Skeletal muscle satellite cell (primary cell): ENCODE measurements around the gene ADAM12.

Experiments used
- H3K27me3 ChIP-seq: 2 replicates; pipeline ENCODE4 v1.7.0; 2013; ENCODE audit warnings: low read length; ENCODE audit not compliant: control insufficient read depth, insufficient read depth
- H3K36me3 ChIP-seq: 2 replicates; pipeline ENCODE4 v1.7.0; 2013; ENCODE audit warnings: mild to moderate bottlenecking, control low read depth, low read length; ENCODE audit not compliant: insufficient read depth
- H3K4me1 ChIP-seq: 2 replicates; pipeline ENCODE4 v1.7.0; 2013; ENCODE audit warnings: low read length; ENCODE audit not compliant: control insufficient read depth, insufficient read depth
- H3K4me2 ChIP-seq: 2 replicates; pipeline ENCODE4 v1.7.0; 2013; ENCODE audit warnings: mild to moderate bottlenecking, low read length
- H3K4me3 ChIP-seq: 2 replicates; pipeline ENCODE4 v1.7.0; 2013; ENCODE audit warnings: low read length
- H3K9ac ChIP-seq: 2 replicates; pipeline ENCODE4 v1.7.0; 2013; ENCODE audit warnings: mild to moderate bottlenecking, low read depth, low read length, moderate library complexity
- H3K9me3 ChIP-seq: replicated peaks from 2 replicates; pipeline ENCODE4 v1.7.0; 2013; ENCODE audit warnings: mild to moderate bottlenecking, control low read depth, low read length

Gene ADAM12

GRCh38 chr10:126043389-126043788 is 344.9 kb downstream of the ADAM12 start:
- H3K9me3 ChIP-seq: no peaks in the 10 kb centered on the region
- no peaks in the 10 kb centered on the region for H3K4me1 ChIP-seq
- H3K36me3 ChIP-seq: peaks cover 29% of the 10 kb centered on the region
- H3K4me2 ChIP-seq: no peak overlapping the region
- H3K9ac ChIP-seq: no peak overlapping the region
- no peaks in the 10 kb centered on the region for H3K27me3 ChIP-seq
- H3K4me3 ChIP-seq: no peak overlapping the region

GRCh38 chr10:126042906-126043305 is 345.4 kb downstream of the ADAM12 start:
- H3K4me1 ChIP-seq: no peaks in the 10 kb centered on the region
- no peaks in the 10 kb centered on the region for H3K9me3 ChIP-seq
- H3K4me2 ChIP-seq: no peak overlapping the region
- H3K4me3 ChIP-seq: no peak overlapping the region
- peaks cover 32% of the 10 kb centered on the region for H3K36me3 ChIP-seq
- no peak overlapping the region for H3K9ac ChIP-seq
- H3K27me3 ChIP-seq: no peaks in the 10 kb centered on the region

- Histone ChIP-seq H3K27me3 (no peaks in the 10 kb centered on the region), H3K9ac (no peak overlapping the region), H3K4me3 (no peak overlapping the region), H3K36me3 (peaks cover 37% of the 10 kb centered on the region), H3K4me2 (no peak overlapping the region), H3K4me1 (no peaks in the 10 kb centered on the region), H3K9me3 (no peaks in the 10 kb centered on the region)
Observed at GRCh38 chr10:126042354-126042753, 345.9 kb downstream of the ADAM12 start.

GRCh38 chr10:126041804-126042231 is 346.5 kb downstream of the ADAM12 start:
- Histone ChIP-seq H3K9ac (no peak overlapping the region), H3K4me2 (no peak overlapping the region), H3K4me3 (no peak overlapping the region), H3K27me3 (no peaks in the 10 kb centered on the region), H3K4me1 (no peaks in the 10 kb centered on the region), H3K36me3 (peaks cover 38% of the 10 kb centered on the region), H3K9me3 (no peaks in the 10 kb centered on the region)

- Histone ChIP-seq H3K4me3 (no peak overlapping the region), H3K9ac (no peak overlapping the region)
Observed at GRCh38 chr10:126041117-126041516, 347.2 kb downstream of the ADAM12 start.

GRCh38 chr10:126037946-126038345 is 350.3 kb downstream of the ADAM12 start:
- H3K4me2 ChIP-seq: no peak overlapping the region
- H3K27me3 ChIP-seq: no peaks in the 10 kb centered on the region
- no peak overlapping the region for H3K9ac ChIP-seq
- peaks cover 48% of the 10 kb centered on the region for H3K36me3 ChIP-seq
- no peak overlapping the region for H3K4me3 ChIP-seq
- H3K9me3 ChIP-seq: peaks cover 10% of the 10 kb centered on the region
- H3K4me1 ChIP-seq: no peaks in the 10 kb centered on the region

More at GRCh38 chr10:126041117-126041516, 347.2 kb downstream of the ADAM12 start:
- Histone ChIP-seq H3K27me3 (no peaks in the 10 kb centered on the region), H3K9me3 (no peaks in the 10 kb centered on the region), H3K4me1 (no peaks in the 10 kb centered on the region), H3K36me3 (peaks cover 43% of the 10 kb centered on the region), H3K4me2 (no peak overlapping the region)

- Histone ChIP-seq H3K9me3 (peaks cover 10% of the 10 kb centered on the region), H3K36me3 (peaks cover 46% of the 10 kb centered on the region), H3K4me3 (no peak overlapping the region), H3K4me2 (no peak overlapping the region), H3K27me3 (no peaks in the 10 kb centered on the region), H3K9ac (no peak overlapping the region), H3K4me1 (no peaks in the 10 kb centered on the region)
Observed at GRCh38 chr10:126036515-126036914, 351.8 kb downstream of the ADAM12 start.

GRCh38 chr10:126034586-126034985 is 353.7 kb downstream of the ADAM12 start:
- H3K4me2 ChIP-seq: no peak overlapping the region
- peaks cover 10% of the 10 kb centered on the region for H3K9me3 ChIP-seq
- H3K4me3 ChIP-seq: no peak overlapping the region
- no peaks in the 10 kb centered on the region for H3K4me1 ChIP-seq
- H3K27me3 ChIP-seq: no peaks in the 10 kb centered on the region
- peaks cover 45% of the 10 kb centered on the region for H3K36me3 ChIP-seq
- no peak overlapping the region for H3K9ac ChIP-seq

GRCh38 chr10:126029999-126030398 is 358.3 kb downstream of the ADAM12 start:
- H3K9me3 ChIP-seq: peaks cover 10% of the 10 kb centered on the region
- no peak overlapping the region for H3K4me3 ChIP-seq
- H3K9ac ChIP-seq: no peak overlapping the region
- H3K36me3 ChIP-seq: peaks cover 30% of the 10 kb centered on the region
- H3K4me1 ChIP-seq: no peaks in the 10 kb centered on the region
- no peaks in the 10 kb centered on the region for H3K27me3 ChIP-seq
- no peak overlapping the region for H3K4me2 ChIP-seq

- Histone ChIP-seq H3K27me3 (no peaks in the 10 kb centered on the region), H3K4me2 (no peak overlapping the region), H3K9ac (no peak overlapping the region), H3K4me3 (no peak overlapping the region), H3K9me3 (no peaks in the 10 kb centered on the region), H3K4me1 (no peaks in the 10 kb centered on the region), H3K36me3 (peaks cover 17% of the 10 kb centered on the region)
Observed at GRCh38 chr10:126027692-126028091, 360.6 kb downstream of the ADAM12 start.

- H3K36me3 ChIP-seq: peaks cover 24% of the 10 kb centered on the region
- H3K9ac ChIP-seq: no peak overlapping the region
- H3K27me3 ChIP-seq: no peaks in the 10 kb centered on the region
- no peak overlapping the region for H3K4me3 ChIP-seq
- no peak overlapping the region for H3K4me2 ChIP-seq
- H3K9me3 ChIP-seq: no peaks in the 10 kb centered on the region
- no peaks in the 10 kb centered on the region for H3K4me1 ChIP-seq
Observed at GRCh38 chr10:126022841-126023240, 365.4 kb downstream of the ADAM12 start.

GRCh38 chr10:126021833-126022500 is 366.3 kb downstream of the ADAM12 start:
- Histone ChIP-seq H3K36me3 (peaks cover 26% of the 10 kb centered on the region), H3K4me2 (no peak overlapping the region), H3K4me1 (no peaks in the 10 kb centered on the region), H3K9me3 (no peaks in the 10 kb centered on the region), H3K9ac (no peak overlapping the region), H3K27me3 (no peaks in the 10 kb centered on the region), H3K4me3 (no peak overlapping the region)
